ENCODE measurements around the gene CDC45. TPM values are rescaled to one million over a fixed set of nuclear protein-coding genes. Genes with fewer than 3 reads are reported as not detected.

Gene CDC45
- total and polyA plus RNA-seq, 2 of the 13 experiments (the other 11 are each of a cell fraction or from before 2014, with no cell fraction given), result 14.4 to 36.3 TPM

GRCh38 chr22:19431649-19432132, 48.0 kb upstream of the CDC45 start, which contains the start of gene HIRA (continued):
- TF ChIP-seq MAZ (IDR thresholded peaks at IDR 0.05; ENCODE audit: borderline replicate concordance, low read depth, low read length) (peak; percentile 53; the same call in 1 of the 2 replicates), MAZ (CRISPR knock-in tag; IDR thresholded peaks at IDR 0.05; ENCODE audit: low read depth) (no peak), ZNF841 (CRISPR knock-in tag; IDR thresholded peaks at IDR 0.05; ENCODE audit: borderline replicate concordance) (peak; percentile 69; the same call in 1 of the 2 replicates), TRAFD1 (CRISPR knock-in tag; IDR thresholded peaks at IDR 0.05; ENCODE audit: borderline replicate concordance) (no peak), KLF9 (CRISPR knock-in tag; IDR thresholded peaks at IDR 0.05; ENCODE audit: low read depth) (no peak), PHF20 (CRISPR knock-in tag; IDR thresholded peaks at IDR 0.05) (peak; percentile 62), ELF3 (CRISPR knock-in tag; IDR thresholded peaks at IDR 0.05) (peak; percentile 45; the same call in 1 of the 2 replicates), STAG1 (CRISPR knock-in tag; IDR thresholded peaks at IDR 0.05) (no peak), HNRNPH1 (optimal IDR thresholded peaks at IDR 0.05; ENCODE audit: low read depth, low read length) (peak; percentile 9), BATF2 (CRISPR knock-in tag; IDR thresholded peaks at IDR 0.05) (peak; percentile 19; the same call in 1 of the 2 replicates), PHF21A (CRISPR knock-in tag; IDR thresholded peaks at IDR 0.05) (peak; percentile 62; the same call in 1 of the 2 replicates), ZBED4 (CRISPR knock-in tag; IDR thresholded peaks at IDR 0.05; ENCODE audit: borderline replicate concordance) (peak; percentile 91), NR2F1 (CRISPR knock-in tag; IDR thresholded peaks at IDR 0.05) (0 out of 4 replicates have a peak, but pooled peaks of 1 of the 2 experiments have one; percentile 15), POGZ (CRISPR knock-in tag; IDR thresholded peaks at IDR 0.05) (peak; percentile 12; the same call in 1 of the 2 replicates), ZNF678 (CRISPR knock-in tag; IDR thresholded peaks at IDR 0.05) (no peak), ZNF724P (CRISPR knock-in tag; IDR thresholded peaks at IDR 0.05; ENCODE audit: borderline replicate concordance) (peak; percentile 62; the same call in 1 of the 2 replicates), RFXANK (CRISPR knock-in tag; IDR thresholded peaks at IDR 0.05) (no peak), FOXK1 (CRISPR knock-in tag; IDR thresholded peaks at IDR 0.05; ENCODE audit: borderline replicate concordance, low read depth) (no peak; the same call in 1 of the 2 replicates), ZNF124 (CRISPR knock-in tag; IDR thresholded peaks at IDR 0.05) (no peak), HCFC1 (IDR thresholded peaks at IDR 0.05; ENCODE audit: low read depth, low read length) (peak; percentile 71), TFDP1 (CRISPR knock-in tag; IDR thresholded peaks at IDR 0.05; ENCODE audit: borderline replicate concordance) (peak; percentile 62; the same call in 1 of the 2 replicates), HNRNPK (IDR thresholded peaks at IDR 0.05; ENCODE audit: low read depth, low read length, poor library complexity, severe bottlenecking) (peak; percentile 18), SAP130 (CRISPR knock-in tag; IDR thresholded peaks at IDR 0.05; ENCODE audit: low read depth) (no peak; the same call in 1 of the 2 replicates), GABPB1 (CRISPR knock-in tag; IDR thresholded peaks at IDR 0.05) (peak; percentile 71)

All from HepG2 (cell line).